ENCODE data around the gene PLCD3. TPM values are rescaled to one million over a fixed set of nuclear protein-coding genes. Genes with fewer than 3 reads are reported as not detected.

PLCD3 gene
- total and polyA plus RNA-seq, 10 of the 15 experiments (the other 5 are each of a cell fraction or from before 2014, with no cell fraction given), result 0.02 to 1.6 (median 0.44) TPM

GRCh38 chr17:45067637-45068036 lies 64.7 kb downstream of the PLCD3 start:
- Histone ChIP-seq H3K36me3 (ENCODE audit: control insufficient read depth in 2 of 2, insufficient read depth in 2 of 2, low read length in 1 of 2) (peaks cover 0 to 8% of the 10 kb centered on the region in 2 experiments; a peak in 3 of 4 replicates), H3K4me2 (ENCODE audit: control insufficient read depth, insufficient read depth) (no peak overlapping the region), H2AFZ (ENCODE audit: control insufficient read depth, low read depth, low read length) (no peak overlapping the region), H3K27ac (ENCODE audit: control insufficient read depth, insufficient read depth) (no peak overlapping the region), H3K27me3 (replicated peaks in 1 of 2; ENCODE audit: control insufficient read depth in 2 of 2, insufficient read depth in 2 of 2, low read length in 1 of 2) (no peaks in the 10 kb centered on the region), H4K20me1 (ENCODE audit: control insufficient read depth, insufficient read depth) (no peaks in the 10 kb centered on the region; the same call in 1 of the 2 replicates), H3K79me2 (ENCODE audit: control insufficient read depth, insufficient read depth, low read length) (peaks cover 70% of the 10 kb centered on the region), H3K9me3 (replicated peaks; ENCODE audit: control insufficient read depth, insufficient read depth, low read length) (no peaks in the 10 kb centered on the region), H3K4me3 (no peak overlapping the region), H3K4me1 (ENCODE audit: control insufficient read depth, insufficient read depth, low read length) (peaks cover 4% of the 10 kb centered on the region), H3K9ac (ENCODE audit: control insufficient read depth, insufficient read depth, low read length) (no peak overlapping the region)
- BruUV-seq (replicated peaks), result TSS peak; percentile 26
- no peak for FAIRE-seq
- in situ Hi-C loops (cut with MboI) (no loop called here), intact Hi-C loops (cut with micrococcal nuclease; ENCODE audit: unreplicated experiment) (no loop called here)
- WGBS (ENCODE audit: insufficient coverage, insufficient replicate concordance, low lambda C conversion rate, missing lambda C conversion rate), result 97% methylated on average over 2 of the region's 2 CpGs
- no peak for DNase-seq (ENCODE audit: low read depth, low spot score)
- SMC1A ChIA-PET (ENCODE audit: uncharacterized antibody, unreplicated experiment), result interaction anchor here (1.2 to 1.7 kb wide), 4 partner anchors 9 to 147 kb away, joined by 3 to 10 read pairs (median 3); no protein-coding TSS in a partner anchor
- POLR2A ChIA-PET, result interaction anchor here (0.7 kb wide), 1 partner anchor 11 kb away, joined by 3 read pairs; no protein-coding TSS in a partner anchor
- RAD21 ChIA-PET (ENCODE audit: unreplicated experiment), result no interaction called here
- no peak for ATAC-seq
- CTCF ChIA-PET, result interaction anchor here (0.7 to 1.6 kb wide), 5 partner anchors 20 to 147 kb away, joined by 3 to 6 read pairs (median 3); no protein-coding TSS in a partner anchor
- TF ChIP-seq ZZZ3 (IDR thresholded peaks at IDR 0.05; ENCODE audit: control insufficient read depth, insufficient read length, low read depth) (no peak), POLR2AphosphoS2 (IDR thresholded peaks at IDR 0.05; ENCODE audit: low read depth, low read length) (no peak), NFIC (IDR thresholded peaks at IDR 0.05; ENCODE audit: low read depth, low read length) (no peak), ZBTB40 (IDR thresholded peaks at IDR 0.05; ENCODE audit: borderline replicate concordance) (no peak), BCLAF1 (IDR thresholded peaks at IDR 0.05) (no peak), HDAC6 (IDR thresholded peaks at IDR 0.05; ENCODE audit: unreplicated experiment) (no peak), TCF7 (IDR thresholded peaks at IDR 0.05; ENCODE audit: borderline replicate concordance) (no peak), SMAD1 (IDR thresholded peaks at IDR 0.05; ENCODE audit: low read depth, partially characterized antibody) (no peak), KDM1A (IDR thresholded peaks at IDR 0.05; ENCODE audit: borderline replicate concordance) (no peak), NFYA (IDR thresholded peaks at IDR 0.05; ENCODE audit: borderline replicate concordance, low read depth, low read length) (no peak), ZBTB4 (CRISPR knock-in tag; IDR thresholded peaks at IDR 0.05) (no peak), YY1 (IDR thresholded peaks at IDR 0.05; ENCODE audit: low read depth, low read length) (no peak), PML (IDR thresholded peaks at IDR 0.05; ENCODE audit: low read length) (no peak)
